AG08395 (cell line): ENCODE data around the gene UBR3.
"Not testable (repeated sequence)": the region's sequence is repeated elsewhere in the genome, so short reads cannot be mapped to it uniquely, and the experiment has no call there.

Experiments
- DNase-seq: peaks from one replicate; pipeline ENCODE4 v3.0.0; 2012; ENCODE audit warnings: mixed read lengths, low spot score

Gene UBR3

DNA sequence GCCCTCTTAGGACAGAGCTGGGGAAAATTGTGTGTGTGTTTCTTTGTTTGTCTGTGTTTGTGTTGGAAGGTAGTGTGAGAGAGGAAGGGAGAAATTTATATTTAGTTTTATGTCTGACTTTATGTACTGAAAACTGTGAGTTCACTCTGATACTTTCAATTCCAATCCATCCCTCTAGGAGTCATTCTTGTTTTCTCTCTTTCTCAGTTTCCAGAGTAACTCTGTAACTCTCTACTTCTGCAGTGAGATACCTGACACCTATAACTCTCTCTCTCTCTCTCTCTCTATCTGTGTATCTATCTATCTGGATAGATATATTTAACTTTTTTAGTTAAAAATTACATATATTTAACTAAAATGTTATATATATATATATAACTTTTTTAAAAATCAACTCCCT lies 128.7 kb downstream of the UBR3 start:
- DNase-seq: no peak

DNA sequence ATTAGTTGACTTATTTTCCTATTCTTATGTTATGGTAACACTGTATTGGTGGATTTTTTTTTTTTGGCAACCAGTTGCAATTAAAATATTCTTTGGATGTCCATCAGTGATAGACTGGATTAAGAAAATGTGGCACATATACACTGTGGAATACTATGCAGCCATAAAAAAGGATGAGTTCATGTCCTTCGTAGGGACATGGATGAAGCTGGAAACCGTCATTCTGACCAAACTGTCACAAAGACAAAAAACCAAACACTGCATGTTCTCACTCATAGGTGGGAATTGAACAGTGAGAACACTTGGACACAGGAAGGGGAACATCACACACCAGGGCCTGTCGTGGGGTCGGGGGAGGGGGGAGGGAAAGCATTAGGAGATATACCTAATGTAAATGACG lies 130.0 kb downstream of the UBR3 start:
- not testable (repeated sequence) for DNase-seq

DNA sequence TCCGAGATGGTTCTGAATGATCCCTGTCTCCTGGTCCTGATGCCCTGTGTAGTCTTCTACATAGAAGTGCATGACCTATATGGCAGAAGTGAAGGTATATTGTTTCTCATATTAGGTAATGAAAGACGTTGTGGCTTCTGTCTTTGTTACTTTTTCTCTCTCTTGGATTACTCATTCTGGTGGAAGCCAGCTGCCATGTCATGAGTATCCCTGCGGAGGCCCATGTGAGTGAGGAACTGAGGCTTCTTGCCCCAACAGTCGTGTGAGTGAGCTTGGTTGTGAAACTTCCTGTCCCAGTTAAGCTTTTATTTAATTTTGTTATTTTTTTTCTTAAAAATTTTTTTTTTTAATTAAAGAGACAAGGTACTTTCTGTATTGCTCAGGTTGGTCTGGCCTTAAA lies 134.7 kb downstream of the UBR3 start:
- DNase-seq: peak; percentile 35

DNA sequence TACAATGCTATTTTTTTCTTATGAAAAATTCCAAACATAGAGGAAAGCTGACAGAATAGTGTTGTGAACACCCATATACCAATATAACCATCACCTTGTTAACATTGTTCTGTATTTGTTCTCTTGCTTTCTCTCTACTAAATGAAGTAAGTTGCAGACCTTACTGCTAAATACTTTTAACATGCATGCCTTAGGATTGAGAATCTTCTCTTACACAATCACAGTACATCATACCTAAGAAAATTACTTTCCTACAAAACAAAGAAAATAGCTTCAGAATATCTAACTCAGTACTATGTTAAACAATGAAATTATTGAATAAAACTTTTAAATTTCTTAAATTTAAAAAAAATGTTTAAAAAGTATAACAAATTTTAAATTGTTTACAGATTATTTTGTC lies 136.5 kb downstream of the UBR3 start:
- DNase-seq: no peak

DNA sequence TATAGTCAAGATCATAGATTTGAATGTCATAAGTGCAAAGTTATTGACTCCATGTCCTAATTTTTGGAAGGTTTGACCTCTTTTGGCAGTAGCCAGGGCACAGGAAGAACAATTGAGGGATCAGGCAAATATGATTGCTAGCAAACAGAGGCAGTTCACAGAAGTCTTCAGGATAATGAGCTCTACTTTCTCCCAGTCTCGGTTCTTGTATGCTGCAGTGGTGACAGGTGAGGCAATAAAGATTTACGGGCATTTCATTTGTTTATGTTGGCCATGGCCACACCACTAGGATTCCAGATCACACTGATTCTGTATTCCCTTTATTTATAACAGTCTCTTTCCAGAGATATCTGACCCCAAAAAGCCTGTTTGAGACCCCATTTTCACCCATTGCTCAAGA lies 137.5 kb downstream of the UBR3 start:
- no peak for DNase-seq

DNA sequence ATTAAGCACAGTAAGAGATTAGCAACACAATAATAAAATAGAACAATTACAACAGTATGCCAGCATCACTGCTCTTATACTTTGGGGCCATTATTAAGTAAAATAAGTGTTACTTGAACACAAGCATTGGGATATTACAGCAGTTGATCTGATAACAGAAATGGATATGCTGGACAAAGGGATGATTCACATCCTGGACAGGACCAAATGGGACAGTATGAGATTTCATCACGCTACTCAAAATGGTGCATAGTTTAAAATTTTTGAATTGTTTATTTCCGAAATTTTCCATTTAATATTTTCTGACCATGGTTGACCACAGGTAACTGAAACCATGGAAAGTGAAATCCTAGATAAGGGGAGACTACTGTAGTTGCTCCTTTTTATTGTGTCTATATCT lies 138.2 kb downstream of the UBR3 start:
- DNase-seq: no peak

DNA sequence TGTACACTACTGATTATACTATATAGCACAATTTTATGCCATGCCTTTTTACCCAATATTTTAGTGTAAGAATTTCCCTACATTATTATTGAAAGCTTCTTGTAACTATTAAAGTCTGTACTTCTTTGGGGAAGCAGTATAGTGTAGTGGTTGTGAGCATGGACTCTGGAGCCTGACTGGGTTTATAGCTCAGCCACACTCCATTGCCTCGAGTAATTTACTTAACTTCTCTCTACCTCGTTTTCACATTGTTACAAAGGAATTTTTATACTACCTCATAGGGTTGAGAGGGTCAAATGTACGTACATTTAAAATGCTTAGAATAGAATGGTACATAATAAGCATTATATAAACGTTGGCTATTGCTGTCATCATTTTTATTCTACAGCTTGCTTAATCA lies 139.2 kb downstream of the UBR3 start:
- DNase-seq: no peak

DNA sequence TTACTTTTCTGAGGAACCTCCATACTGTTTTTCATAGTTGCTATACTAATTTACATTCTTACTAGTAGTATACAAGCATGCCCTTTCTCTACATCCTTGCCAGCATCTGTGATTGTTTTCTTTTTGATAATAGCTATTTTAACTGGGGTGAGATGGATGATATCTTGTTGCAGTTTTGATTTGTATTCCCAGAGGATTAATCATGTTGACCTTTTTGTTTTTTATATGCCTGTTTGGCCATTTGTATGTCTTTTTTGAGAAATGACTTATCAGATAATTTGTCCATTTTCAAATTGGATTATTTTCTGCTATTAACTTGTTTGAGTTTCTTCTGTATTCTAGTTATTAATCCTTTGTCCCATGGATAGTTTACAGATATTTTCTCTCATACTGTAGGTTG lies 141.5 kb downstream of the UBR3 start:
- no peak for DNase-seq

DNA sequence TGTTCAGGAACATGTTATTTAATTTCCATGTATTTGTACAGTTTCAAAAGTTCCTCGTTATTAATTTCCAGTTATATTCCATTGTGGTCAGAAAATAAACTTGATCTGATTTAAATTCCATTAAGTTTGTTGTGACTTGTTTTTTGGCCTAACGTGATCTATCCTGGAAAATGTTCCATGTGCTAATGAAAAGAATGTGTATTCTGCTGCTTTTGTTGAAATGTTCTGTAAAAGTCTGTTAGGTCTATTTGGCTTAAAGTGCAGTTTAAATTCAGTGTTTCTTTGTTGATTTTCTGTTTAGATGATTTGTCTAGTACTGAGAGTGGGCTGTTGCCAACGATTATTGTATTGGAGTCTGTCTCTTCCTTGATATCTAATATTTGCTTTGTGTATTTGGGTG lies 148.0 kb downstream of the UBR3 start:
- DNase-seq: no peak

DNA sequence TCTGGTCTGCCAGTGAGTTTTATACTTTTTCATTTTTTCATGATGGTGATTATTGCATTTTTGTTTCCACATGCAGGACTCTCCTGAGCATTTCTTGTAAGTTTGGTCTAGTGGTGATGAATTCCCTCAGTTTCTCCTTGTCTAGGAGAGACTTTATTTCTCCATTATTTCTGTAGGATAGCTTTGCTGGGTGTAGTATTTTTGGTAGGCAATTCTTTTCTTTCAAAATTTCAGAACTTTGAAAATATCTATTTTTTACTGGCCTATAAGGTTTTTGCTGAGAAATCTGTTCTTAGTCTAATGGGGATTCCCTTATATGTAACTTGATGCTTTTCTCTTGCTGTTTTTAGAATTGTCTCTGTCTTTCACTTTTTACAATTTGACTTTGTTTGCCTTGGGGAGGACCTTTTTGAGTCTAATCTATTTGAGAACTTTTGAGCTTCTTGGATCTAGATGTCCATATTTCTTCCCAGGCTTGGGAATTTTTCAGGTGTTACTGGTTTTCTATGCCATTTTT lies 149.1 kb downstream of the UBR3 start:
- no peak for DNase-seq

DNA sequence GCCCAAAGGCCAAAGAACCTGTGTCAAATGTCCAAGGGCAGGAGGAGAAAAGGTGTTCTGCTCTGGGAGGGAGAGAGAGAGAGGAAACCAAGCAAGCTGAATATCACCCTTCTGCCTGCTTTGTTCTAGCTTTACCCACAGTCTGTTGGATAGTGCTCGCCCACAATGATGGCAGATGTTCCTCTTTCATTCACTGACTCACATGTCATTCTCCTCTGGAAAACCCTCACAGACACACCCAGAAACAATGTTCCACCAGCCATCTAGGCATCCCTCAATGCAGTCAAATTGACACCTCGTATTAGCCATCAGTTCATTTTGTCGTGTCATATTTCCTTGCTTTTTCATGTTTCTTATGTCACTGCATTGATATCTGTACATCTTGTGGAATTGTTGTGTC lies 150.3 kb downstream of the UBR3 start:
- no peak for DNase-seq

DNA sequence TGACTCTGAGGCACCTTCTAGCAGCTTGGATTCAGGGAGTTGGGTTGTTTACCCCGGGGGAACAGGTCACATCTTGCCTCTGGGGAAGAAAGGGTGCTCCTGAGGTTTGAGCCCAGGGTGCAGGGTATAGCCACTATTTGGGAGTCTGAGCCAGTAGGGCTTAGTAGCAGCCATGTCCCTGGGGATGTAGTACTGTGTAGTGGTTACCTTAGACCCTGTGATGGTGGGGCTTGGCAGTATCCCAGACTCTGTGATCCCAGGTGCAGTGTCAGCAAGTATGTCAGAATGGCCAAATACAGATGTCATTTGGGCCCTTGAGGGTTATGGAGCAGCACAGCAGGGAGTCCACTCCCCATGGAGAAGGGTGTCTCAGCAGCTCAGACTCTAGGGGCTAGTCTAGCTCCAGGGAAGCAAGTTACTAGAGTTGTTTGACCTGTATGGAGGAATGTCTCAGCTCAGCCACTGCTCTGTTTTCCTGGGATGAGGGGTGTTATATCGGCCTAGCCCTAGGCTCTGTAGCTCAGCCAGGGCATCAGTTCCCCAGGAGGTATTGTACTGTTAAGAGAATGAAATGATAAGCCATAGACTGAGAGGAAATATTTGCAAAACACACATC lies 151.3 kb downstream of the UBR3 start:
- no peak for DNase-seq

DNA sequence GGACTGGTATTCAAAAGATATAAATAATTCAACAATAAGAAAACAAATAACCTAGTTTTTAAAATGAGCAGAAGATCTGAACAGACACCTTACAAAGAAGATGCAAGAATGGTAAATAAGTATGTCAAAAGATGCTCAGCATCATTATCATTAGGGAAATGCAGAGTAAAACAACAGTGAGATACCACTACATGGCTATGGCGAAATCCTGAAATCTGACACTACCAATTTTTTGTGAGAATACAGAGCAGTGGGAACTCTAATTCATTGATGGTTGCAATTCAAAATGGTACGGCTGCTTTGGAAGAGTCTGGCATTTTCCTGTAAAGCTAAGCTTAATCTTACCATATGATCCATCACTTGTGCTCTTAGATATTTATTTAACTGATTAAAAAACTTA lies 151.8 kb downstream of the UBR3 start:
- DNase-seq: no peak

DNA sequence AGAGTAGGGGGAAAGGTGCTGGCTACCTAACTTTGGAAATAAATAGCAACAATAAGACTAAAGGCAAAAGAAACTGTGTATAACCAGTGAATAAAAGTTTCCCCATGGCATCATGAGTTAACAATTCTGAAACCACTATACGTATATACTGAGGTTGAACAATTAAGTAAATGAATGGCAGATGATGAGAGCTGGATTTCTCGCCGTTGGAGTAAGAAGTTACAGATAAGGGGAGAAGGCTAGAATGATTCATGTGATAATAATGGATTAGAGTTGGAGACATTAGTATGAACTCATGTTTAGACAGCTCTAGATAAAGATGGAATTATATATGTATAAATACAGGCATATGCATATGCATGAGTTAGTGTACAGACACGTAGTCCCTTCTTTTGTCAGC lies 152.7 kb downstream of the UBR3 start:
- DNase-seq: no peak

DNA sequence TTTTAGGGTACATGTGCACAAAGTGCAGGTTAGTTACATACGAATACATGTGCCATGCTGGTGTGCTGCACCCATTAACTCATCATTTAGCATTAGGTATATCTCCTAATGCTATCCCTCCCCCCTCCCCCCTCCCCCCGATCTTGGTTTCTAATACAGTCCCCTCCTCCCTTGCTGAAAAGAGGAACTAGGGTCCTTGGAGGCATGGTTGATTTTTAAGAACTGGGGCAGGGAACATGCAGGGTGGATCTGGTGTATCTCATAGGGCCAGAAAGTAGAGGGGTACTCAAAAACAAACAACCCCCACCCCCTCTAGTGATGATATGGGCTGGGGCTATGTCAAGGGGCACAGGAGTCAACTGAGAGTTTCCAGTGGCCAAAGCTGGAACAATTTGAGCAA lies 153.4 kb downstream of the UBR3 start:
- DNase-seq: no peak

DNA sequence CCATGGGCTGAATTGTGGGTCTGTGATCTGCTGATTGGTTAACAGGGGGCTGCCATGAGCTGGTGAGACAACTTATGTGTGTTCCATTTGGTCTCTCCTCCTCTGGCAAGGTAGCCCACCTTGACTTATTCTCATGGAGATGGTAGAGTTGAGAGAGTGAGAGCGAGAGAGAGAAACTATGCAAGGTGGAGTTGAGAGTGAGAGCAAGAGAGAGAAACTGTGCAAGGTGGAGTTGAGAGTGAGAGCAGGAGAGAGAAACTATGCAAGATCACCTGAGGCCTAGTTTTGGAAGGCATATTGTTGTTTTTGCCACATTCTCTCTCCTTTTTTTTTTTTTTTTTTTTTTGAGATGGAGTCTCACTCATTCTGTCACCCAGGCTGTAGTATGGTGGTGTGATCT lies 155.7 kb downstream of the UBR3 start:
- DNase-seq: no peak

DNA sequence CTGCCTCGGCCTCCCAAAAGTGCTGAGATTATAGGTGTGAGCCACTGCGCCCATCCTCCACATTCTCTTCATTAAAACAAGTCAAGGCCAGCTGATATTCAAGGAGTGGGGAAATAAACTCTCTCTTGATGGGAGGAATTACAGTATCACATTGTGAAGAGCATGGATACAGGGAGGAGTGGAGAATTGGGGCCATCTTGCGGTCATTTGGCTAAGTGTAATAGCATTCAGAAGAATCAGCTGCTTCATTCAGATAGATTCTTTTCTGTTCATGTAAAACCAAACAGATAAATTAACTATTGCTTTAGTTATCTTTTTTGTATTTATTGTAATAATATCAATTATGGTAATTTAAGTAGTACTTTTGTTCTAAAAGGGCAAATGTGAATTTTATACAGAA lies 156.3 kb downstream of the UBR3 start:
- no peak for DNase-seq

DNA sequence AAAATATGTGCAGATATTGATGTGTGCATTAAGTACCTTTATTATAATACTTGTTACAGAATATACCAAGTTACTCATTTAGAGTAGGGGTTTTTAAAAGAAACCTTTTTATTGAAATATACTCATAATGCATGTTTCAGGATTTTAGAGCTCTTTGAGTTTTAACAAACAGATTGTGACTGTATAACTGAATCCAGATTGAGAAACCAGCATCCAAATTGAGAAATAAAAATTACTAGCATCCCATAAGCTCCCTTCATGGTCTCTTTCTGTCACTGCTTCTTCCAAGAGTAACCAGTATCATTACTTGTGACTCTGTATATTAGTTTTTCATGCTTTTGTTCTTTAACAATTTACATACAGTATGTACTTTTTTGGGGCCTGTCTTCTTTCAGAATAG lies 156.9 kb downstream of the UBR3 start:
- DNase-seq: no peak

DNA sequence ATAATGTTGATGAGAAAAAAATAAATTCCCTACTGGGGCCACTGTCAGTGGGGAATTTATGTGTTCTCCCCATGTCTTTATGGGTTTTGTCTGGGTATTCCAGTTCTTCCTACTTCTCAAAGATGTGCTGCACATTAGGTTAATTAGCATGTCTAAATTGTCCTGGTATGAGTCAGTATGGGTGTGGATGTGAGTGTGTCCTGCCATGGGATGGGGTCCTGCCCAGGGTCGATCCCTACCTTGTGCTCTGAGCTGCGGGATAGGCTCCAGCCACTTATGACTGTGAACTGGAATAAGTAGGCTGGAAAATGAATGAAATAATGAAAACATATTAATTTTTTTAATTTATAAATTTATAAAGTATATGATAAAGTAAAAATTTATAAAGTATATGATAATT lies 167.5 kb downstream of the UBR3 start:
- DNase-seq: no peak

DNA sequence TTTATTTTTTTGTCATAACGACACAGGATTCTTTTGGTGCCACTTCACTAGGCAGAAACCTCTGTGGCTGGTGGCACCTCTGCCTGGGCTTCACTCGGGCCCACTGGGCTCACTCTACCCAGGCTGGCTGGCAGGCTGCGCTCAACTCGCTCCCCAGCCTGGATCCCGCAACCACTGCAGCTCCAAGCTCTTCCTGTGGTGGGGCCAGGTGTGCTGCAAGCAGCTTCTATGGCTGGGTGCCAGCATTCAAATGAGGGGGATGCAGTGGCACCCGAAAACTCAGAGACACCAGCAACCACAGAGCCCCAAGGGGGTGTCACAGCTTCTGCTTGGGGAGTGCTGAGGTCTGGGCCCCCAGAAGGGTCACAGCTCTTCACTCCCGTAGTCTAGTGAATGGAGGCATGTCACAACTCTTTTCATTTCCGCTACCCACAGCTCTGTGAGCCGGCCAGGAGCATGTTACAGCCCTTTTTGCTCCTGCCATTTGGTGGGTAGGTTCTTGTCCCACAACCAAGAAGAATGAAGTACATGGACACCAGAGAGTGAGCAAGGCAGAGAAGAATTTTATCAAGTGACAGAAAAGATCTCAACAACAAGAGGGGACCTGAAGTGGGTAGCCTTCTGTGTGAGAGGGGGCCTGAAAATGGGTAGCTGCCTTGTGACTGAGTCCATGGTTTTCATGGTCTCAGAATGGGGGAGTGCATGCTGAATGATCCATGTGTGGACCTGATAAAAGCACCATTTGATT lies 170.1 kb downstream of the UBR3 start:
- DNase-seq: no peak

DNA sequence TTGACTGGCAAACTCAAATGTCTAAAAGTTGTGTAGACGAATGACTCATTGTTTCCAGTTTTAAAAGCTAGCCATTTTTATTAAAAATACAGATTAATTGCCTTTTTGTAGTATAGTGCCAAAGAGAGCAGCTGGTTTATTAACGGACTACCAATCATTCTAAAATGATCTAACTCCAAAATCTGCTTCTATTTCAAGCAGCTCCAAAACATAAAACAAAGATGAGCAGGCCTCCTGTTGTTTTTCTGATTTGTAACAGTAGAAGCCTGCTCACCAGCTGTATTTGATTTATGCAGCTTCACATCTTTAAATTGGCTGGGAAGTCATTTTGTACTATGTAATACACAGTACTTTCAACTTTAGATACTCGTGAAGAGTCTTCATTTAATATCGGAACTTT lies 171.8 kb downstream of the UBR3 start:
- DNase-seq: peak; percentile 6

DNA sequence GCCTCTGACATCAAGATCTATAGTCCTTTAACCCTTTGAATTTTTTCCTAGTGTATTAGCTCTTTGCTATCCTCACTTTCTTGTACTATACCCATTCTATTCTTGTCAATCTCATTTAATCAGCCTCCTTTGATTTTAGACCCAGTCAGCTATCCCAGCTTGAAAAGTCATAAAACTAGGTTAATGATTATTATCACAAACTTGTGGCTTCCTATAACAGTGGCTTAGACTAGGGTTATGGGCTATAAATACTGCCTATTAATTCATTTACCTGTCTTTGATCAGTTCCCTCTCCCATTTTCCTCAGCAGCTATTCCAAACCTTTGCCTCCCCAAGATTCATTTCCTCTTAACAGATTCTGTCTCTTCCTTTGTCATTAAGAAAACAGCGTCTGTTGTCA lies 174.8 kb downstream of the UBR3 start:
- DNase-seq: no peak

DNA sequence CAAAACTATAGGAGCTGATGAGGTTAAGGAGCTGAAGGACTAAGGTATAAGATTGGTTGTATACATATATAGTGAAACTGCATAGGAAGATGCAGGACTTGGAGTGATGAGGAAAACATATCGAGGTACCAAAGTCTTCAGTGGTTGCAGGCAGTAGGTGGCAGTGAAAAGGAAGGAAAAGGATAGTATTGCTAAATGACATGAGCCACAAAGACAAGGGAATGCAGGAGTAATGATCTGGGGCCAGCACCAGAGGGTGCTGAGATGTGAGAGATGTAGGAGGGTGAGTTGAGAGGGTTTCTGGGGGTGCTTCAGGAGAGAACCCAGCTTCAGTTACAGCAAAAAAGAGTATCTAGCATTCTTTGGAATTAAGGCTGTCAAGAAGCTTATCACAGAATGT lies 178.4 kb downstream of the UBR3 start:
- no peak for DNase-seq
